GM20000 (cell line): Measurements from ENCODE around the gene ATP13A3.

Experiments used
- DNase-seq: peaks from one replicate; pipeline ENCODE4 v3.0.0; 2012; ENCODE audit warnings: low spot score
- TF ChIP-seq, protein P1 (sequence below): IDR thresholded peaks from 2 replicates; pipeline ENCODE4 v1.5.1; 2012; ENCODE audit warnings: mild to moderate bottlenecking, control low read depth; ENCODE audit errors: extremely low read depth, missing control alignments

Gene ATP13A3

DNA sequence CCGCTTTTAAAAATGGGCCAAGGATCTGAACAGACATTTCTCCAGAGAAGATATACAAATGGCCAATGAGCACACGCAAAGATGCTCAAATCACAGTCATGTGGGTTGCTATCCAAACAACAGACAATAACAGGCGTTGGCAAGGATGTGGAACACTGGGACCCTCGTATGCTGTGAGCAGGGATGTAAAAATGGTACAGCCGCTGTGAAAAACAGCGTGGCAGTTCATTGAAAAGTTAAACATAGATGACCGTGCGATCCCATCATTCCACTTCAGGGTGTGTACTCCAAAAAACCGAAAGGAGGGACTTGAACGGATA is 110.6 kb downstream of the ATP13A3 start:
- DNase-seq: no peak
- TF ChIP-seq, protein P1, sequence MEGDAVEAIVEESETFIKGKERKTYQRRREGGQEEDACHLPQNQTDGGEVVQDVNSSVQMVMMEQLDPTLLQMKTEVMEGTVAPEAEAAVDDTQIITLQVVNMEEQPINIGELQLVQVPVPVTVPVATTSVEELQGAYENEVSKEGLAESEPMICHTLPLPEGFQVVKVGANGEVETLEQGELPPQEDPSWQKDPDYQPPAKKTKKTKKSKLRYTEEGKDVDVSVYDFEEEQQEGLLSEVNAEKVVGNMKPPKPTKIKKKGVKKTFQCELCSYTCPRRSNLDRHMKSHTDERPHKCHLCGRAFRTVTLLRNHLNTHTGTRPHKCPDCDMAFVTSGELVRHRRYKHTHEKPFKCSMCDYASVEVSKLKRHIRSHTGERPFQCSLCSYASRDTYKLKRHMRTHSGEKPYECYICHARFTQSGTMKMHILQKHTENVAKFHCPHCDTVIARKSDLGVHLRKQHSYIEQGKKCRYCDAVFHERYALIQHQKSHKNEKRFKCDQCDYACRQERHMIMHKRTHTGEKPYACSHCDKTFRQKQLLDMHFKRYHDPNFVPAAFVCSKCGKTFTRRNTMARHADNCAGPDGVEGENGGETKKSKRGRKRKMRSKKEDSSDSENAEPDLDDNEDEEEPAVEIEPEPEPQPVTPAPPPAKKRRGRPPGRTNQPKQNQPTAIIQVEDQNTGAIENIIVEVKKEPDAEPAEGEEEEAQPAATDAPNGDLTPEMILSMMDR: no peak

DNA sequence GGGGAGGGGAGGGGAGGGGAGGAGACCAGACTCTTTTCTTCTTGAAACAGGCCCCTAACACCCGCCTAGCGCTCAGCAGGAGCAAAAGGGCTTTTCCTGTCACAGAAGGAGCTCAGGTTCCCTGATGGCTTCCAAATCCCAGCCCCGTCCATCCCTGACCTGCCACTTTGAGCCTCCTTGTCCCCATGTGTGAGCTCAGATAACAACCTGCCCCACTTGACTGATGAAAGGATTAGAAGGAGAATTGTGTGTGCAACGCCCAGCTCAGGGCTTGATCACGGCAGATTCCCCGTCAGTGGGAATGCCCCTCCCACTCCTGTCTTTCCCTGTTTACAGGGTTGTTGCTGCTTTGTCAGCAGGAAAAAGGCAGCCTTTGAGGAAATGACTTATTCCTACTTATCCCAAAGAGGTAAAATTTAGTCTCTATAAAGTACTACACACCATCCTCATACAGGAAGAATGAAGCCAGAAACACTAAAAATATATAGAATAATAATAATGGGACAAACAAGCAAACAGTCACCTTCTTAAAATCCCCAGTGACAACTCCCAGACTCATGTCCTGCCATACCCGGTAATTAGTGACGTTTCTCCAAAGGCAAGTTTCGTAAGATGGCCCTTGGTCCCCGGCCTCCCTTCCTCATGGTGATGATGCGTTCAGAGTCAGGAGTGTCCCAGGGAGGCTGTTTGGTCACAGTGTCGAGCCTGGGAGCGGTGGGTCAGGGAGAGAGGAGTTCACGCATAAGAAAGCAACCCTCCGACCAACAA is 111.1 kb downstream of the ATP13A3 start:
- DNase-seq: no peak

DNA sequence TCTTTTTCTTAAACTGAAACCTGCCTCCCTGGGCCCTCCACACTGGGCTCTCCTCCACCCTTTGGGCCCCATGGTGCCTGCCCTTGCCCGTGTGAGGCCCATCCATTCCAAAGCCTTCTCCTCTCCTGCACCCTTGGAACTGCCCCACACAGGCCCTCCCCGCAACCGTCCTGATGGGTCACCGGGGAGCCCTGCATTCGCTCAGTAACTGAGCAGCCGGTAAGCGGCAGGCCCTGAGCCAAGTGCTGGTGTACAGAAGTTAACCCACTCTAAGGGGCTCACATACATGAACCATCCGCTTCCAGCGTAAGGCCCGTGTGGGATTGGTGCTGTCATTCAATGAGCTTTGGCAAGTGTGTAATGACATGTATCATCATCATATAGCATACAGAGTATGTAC is 111.9 kb downstream of the ATP13A3 start:
- TF ChIP-seq, protein P1: no peak
- DNase-seq: no peak

More for the DNA sequence above, 111.1 kb downstream of the ATP13A3 start:
- TF ChIP-seq, protein P1: no peak

DNA sequence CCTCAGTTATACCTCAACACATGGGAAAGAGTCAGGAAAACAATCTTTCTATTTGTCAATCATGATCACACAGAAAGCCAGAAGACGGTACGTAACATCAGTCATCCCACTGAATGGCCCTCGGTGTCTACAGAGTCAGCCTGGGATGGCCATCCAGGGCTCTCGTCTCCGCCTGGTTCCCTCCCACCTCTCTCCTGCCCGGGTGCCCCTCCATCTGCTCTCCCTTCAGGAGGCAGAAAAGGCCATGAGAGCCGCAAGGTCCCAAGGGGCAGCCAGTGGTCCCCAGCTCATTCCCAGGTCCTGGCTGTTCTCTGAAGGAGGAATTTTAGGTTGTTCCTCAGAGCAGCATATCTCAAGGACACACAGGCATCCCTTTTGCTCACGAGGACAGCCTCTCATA is 112.9 kb downstream of the ATP13A3 start:
- TF ChIP-seq, protein P1: no peak
- no peak for DNase-seq

DNA sequence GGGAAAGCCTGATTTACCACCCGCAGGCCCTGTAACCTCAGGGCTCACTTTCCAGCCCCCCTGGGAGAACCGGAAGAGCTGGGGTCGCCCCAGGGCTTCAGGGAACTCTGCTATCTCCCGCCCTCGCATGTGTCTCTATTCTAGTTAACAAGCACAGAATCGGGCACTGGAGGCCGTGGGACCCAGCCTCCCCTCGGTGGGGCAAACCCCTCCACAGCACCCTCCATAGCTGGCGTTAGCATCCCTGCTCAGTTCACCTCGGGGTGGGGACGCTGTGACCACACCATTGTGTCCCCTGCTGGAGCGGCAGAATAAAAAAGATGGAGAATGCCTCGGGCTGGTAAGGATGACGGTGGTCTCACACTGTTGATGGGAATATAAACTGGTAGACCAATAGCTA is 113.8 kb downstream of the ATP13A3 start:
- TF ChIP-seq, protein P1: no peak
- DNase-seq: no peak

DNA sequence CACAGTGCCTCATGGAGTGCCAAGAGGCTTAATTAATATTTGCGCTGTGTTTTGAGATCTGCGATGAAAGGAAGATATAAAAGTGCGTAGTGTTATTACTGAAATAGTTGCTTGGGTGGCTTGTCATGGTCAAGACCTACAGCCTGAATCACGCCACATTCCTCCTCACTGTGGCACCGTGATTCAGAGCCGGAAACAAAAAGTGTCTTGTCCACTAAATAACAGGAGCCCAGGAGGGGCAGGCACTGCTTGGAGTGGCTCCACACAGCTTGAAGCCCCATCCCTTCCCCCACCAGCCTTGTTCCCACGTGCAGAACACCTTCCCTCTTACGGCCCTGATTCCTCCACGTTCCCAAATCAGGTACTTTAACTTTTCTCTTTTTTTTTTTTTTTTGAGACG is 116.0 kb downstream of the ATP13A3 start:
- TF ChIP-seq, protein P1: no peak
- DNase-seq: no peak

DNA sequence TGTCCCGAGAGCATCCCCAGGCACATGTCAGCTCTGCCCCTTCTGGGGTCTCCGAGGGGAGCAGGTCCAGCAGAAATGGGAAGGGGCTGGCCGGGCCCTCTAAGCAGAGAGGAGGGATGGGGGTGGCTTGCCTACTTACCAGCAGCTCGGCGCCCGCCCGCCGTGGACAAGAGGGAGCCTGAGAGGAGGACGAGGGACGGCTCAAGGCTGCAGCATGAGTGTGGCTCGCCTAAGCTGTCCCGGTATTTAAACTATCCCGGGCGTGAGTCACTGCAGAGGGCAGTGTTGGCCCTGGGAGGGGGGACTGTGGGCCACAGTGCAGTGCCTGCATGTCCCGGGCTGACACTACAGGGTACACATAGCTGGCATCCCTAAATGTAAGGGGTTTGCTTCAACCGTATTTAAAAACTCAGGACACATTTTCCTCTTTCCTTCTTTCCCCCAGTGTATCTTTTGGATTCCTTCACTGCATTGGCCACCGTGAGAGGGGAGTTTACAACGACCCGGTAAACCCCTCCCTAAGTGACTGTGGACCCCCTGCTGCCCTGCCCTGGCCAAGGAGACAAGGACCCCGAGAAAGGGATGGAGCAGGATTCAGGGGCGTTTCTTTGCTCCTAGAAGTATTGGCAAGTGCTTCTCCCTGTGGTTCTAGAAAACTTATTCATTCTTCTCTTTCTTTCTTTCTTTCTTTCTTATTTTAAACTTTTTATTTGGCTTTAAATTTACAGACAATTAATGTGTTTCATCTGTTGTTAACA is 117.1 kb downstream of the ATP13A3 start, which contains the start of gene LRRC15:
Gene LRRC15 (minus strand): TSS at position 222 of the 758 bp plus-strand sequence. CDS start 8,700 bp downstream, outside the sequence.
- TF ChIP-seq, protein P1: no peak
- DNase-seq: no peak
